Measurements from ENCODE around the gene RNF19B.

The RNF19B gene

GRCh38 chr1:32964461-32965250 lies at the start of gene RNF19B:
RNF19B (minus strand) TSS chr1:32964809; CDS start chr1:32964685, 124 bp downstream.
- H3K27ac ChIP-seq: peak within 1 kb of the TSS; percentile 75 to 97 (median 94)
- peak within 1 kb of the TSS; percentile 65 to 97 (median 79) for H3K4me3 ChIP-seq

GRCh38 chr1:33013791-33014190 lies 49.2 kb upstream of the RNF19B start:
- Histone ChIP-seq H3K27ac (no peak overlapping the region), H3K4me3 (no peak overlapping the region)

DNA sequence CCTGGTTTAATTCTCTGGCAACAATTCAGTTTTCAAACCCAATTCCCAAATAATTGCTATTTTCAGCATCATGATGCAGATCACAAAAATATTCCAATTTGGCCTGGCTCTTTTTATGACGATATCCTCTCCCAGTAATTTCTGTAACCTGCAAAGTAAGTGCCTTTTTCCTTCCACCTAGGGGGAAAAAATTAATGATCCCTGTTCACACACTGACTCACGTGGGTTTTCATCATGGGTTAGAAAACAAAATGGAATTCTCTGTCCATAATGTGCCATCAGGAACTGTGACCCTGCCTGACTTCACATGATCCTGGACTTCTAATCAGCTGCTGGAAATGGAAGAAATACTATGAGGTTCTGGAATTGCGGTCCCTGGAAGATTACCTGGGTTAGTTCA lies 47.6 kb upstream of the RNF19B start:
- Histone ChIP-seq H3K27ac (peak overlapping the region in 18 of 21 experiments; percentile 4 to 85 (median 76)), H3K4me3 (no peak overlapping the region)

- H3K4me3 ChIP-seq: no peak overlapping the region
Measured at GRCh38 chr1:33010932-33011731, 46.5 kb upstream of the RNF19B start.

DNA sequence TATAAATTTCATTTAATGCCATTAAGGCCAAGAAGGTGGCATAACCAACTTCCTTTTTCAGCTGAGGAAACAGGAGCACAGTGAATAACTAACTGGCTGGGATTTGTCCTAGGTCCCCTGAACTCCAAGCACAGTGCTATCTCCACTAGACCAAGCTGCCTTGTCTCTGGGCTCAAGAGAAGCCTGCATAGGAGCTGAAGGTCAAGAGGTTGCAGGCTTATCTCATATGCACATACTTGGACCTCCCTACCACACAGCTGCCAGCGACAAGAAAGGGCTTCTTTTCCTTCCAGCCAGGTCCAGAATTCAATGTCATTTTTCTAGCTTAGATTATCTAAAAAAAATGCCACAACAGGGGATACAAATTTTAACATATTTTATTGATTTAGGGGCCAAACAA lies 45.0 kb upstream of the RNF19B start:
- peak overlapping the region in 15 of 21 experiments; percentile 2 to 85 (median 49) for H3K27ac ChIP-seq
- no peak overlapping the region for H3K4me3 ChIP-seq

More at GRCh38 chr1:33010932-33011731, 46.5 kb upstream of the RNF19B start:
- H3K27ac ChIP-seq: peak overlapping the region in 20 of 21 experiments; percentile 5 to 85 (median 75)

GRCh38 chr1:33008051-33008914 lies 43.7 kb upstream of the RNF19B start:
- H3K4me3 ChIP-seq: no peak overlapping the region
- H3K27ac ChIP-seq: peak overlapping the region in 18 of 21 experiments; percentile 2 to 80 (median 52)

- no peak overlapping the region for H3K4me3 ChIP-seq
- peak overlapping the region in 17 of 21 experiments; percentile 6 to 80 (median 51) for H3K27ac ChIP-seq
Measured at GRCh38 chr1:33007190-33008050, 42.8 kb upstream of the RNF19B start.

DNA sequence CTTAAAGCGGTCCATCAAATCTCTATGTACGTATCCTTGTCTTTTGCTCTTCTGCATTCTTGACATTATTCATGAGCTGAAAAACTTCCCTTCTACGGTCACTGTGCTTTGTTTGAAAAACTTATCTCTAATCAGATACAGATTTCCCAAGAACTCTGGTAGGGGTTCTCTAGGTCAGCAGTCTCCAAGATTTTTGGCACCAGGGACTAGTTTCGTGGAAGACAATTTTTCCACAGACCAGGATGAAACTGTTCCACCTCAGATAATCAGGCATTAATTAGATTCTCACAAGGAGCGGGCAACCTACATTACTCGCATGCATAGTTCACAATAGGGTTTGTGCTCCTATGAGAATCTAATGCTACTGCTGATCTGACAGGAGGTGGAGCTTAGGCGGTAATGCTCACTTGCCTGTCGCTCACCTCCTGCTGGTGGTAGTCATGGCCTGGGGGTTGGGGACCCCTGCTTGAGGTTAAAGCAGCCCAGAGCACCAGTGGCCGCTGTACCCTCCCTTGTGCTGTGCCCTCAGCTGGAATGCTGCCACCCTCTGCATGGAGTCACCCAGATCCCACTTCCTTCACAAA lies 41.3 kb upstream of the RNF19B start:
- Histone ChIP-seq H3K4me3 (no peak overlapping the region), H3K27ac (peak overlapping the region in 16 of 21 experiments; percentile 12 to 80 (median 56))

DNA sequence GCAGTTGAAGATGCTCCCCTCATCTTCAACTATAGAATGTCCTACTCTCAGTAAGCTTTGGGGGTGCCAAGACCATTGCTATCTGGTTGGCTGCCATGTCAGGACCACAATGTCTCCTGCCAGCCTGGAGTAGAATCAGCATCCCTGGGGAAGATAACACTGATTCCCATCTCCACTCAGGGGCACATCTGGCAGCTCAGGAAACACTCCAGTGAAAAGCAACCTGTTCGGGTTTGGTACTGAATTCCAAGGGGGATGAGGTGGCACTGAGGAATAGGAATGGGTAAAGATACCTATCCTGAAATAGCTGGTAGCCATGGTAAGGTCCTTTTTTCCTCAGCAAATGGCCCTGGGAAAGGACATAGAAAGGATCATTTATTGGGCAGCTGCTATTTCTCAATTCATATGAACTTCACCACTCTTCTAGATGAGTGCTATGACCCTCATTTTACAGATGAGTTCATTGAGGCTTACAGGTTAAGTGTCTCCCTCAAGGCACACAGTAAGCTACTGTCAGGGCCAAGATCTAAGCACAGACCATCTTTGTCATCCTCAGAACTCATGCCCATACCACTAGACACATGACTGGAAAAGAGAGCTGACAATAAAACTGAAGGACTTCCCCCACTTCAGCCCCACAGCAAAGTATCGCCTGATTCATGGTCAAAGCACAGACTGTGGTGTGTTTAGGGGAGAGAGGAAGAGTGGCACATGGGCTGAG lies 40.7 kb upstream of the RNF19B start:
- Histone ChIP-seq H3K27ac (peak overlapping the region in 18 of 21 experiments; percentile 6 to 80 (median 56)), H3K4me3 (no peak overlapping the region)

GRCh38 chr1:33004613-33005012 lies 40.0 kb upstream of the RNF19B start:
- H3K4me3 ChIP-seq: no peak overlapping the region
- H3K27ac ChIP-seq: peak overlapping the region in 15 of 21 experiments; percentile 8 to 80 (median 63)

DNA sequence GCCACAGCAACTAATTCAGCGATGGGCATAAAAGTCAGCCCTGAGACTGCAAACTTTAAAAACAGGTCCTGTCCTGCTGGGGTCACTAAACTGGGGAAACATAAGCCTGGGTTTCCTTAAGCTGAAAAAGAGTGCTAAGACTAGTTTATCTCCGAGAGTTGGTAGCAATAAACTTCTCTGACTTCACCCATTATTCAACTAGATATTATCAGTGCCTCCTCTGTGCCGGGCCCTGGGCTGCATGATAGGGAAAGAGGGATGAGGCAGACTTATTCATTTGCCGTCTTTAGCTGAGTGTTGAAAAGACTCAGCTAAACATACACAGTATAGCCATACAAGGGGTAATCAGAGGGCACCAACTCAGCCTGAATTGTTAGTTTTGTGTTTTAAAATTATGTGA lies 39.0 kb upstream of the RNF19B start:
- H3K27ac ChIP-seq: peak overlapping the region in 7 of 21 experiments; percentile 25 to 80 (median 39)
- H3K4me3 ChIP-seq: no peak overlapping the region

- no peak overlapping the region for H3K27ac ChIP-seq
- no peak overlapping the region for H3K4me3 ChIP-seq
Measured at GRCh38 chr1:33002006-33002405, 37.4 kb upstream of the RNF19B start.

DNA sequence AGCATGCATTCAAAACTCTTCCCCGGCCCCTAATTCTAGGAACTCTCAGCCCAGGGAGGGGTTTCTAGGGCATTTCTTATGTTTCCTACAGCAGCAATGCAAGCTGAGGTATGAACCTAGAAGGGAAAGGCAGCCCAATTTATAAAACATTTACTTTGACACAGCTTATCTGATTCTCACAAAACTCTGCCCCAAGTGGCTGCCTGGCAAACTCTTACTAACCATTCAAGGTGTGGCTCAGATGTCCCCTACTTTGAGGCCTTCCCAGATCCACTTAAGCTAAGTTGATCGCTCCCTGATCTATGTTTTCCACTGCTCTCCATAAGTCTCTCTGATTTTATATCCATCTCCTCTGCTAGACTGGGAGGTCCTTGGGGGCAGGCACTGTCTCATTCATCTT lies 36.7 kb upstream of the RNF19B start:
- H3K27ac ChIP-seq: peak overlapping the region in 1 of 21 experiments; percentile 34
- no peak overlapping the region for H3K4me3 ChIP-seq

DNA sequence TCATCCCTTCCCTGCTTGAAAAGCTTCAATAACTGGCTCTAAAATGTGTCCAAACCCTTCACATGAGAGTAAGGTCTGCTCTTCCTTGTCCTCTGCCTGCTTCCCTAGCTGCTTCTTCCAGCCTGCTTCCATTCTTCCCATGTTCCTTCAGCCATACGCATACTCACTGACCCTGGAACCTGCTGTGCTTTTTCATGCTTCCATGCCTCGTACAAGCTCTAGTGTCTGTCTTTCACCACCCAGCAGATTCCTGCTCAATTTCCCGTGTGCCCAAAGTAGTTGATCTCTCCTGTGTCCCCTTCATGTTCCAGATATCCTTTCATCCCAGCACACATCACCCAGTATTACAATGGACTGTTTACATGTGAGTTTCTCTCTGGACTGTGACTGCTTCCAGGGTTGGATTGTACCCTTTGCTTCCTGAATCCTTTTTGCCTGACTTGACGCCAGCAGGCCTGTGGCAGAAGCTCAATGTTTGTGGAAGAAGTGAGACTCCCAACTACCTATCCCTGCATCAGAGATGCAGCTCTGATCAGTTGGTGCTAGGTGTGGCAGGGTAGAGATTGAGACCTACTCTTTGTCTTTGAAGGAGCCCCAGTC lies 35.9 kb upstream of the RNF19B start:
- no peak overlapping the region for H3K4me3 ChIP-seq
- H3K27ac ChIP-seq: peak overlapping the region in 1 of 21 experiments; percentile 20

DNA sequence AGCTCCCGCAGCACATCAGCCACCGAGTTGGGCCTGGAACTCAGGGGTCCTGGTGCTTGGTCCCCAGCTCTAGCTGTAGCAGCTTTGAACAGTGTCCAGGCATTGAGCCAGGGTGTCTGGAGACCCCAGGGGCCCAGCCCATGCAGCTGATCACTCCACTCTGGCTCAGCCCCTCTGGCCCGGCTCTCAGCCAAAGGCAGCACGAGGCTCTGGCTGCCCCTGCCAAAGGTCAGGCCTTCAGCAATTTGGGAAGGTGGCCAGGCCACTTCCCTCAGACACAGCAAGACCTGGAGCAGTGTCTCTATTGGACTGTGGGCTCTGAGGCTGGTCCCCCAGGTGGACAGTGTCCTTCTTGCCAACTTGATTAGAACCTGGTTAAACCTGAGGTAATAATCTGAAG lies 34.4 kb upstream of the RNF19B start:
- Histone ChIP-seq H3K27ac (peak overlapping the region in 7 of 21 experiments; percentile 4 to 78 (median 48)), H3K4me3 (no peak overlapping the region)

- Histone ChIP-seq H3K4me3 (no peak overlapping the region), H3K27ac (peak overlapping the region in 18 of 21 experiments; percentile 3 to 78 (median 54))
Measured at GRCh38 chr1:32998064-32998463, 33.5 kb upstream of the RNF19B start.

GRCh38 chr1:32997381-32997891 lies 32.8 kb upstream of the RNF19B start:
- peak overlapping the region in 19 of 21 experiments; percentile 3 to 78 (median 53) for H3K27ac ChIP-seq
- no peak overlapping the region for H3K4me3 ChIP-seq

Data from skin epidermis (tissue), 12 donors.